ENCODE measurements around the gene TSEN15.
A peak's percentile ranks its signal among the peaks of the same experiment; 100 is the strongest.

The TSEN15 gene

DNA sequence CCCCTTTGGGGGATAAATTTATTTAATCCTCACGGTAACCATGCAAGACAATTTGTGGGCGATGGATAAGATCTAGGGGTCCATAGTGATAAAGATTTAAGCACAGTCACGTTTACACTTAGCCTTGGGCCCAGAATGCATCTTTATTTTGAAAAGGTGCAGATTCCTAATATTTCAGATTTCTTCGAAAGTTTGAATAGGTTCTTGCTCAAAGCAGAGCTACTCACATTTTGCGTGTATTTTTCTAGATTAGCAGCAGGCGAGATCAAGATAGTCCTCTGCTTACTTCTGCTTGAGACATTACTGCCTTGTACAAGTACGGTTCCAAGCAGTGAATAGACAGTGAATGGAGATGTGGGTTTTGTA is 647 bp downstream of the TSEN15 start:
- TF ChIP-seq, protein P1, sequence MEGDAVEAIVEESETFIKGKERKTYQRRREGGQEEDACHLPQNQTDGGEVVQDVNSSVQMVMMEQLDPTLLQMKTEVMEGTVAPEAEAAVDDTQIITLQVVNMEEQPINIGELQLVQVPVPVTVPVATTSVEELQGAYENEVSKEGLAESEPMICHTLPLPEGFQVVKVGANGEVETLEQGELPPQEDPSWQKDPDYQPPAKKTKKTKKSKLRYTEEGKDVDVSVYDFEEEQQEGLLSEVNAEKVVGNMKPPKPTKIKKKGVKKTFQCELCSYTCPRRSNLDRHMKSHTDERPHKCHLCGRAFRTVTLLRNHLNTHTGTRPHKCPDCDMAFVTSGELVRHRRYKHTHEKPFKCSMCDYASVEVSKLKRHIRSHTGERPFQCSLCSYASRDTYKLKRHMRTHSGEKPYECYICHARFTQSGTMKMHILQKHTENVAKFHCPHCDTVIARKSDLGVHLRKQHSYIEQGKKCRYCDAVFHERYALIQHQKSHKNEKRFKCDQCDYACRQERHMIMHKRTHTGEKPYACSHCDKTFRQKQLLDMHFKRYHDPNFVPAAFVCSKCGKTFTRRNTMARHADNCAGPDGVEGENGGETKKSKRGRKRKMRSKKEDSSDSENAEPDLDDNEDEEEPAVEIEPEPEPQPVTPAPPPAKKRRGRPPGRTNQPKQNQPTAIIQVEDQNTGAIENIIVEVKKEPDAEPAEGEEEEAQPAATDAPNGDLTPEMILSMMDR (IDR thresholded peaks at IDR 0.05; ENCODE audit: insufficient read depth, low read depth, low read length, missing control alignments) = no peak
- H3K4me3 ChIP-seq (ENCODE audit: low read length) = peak overlapping the region; percentile 64
- no peak for DNase-seq (ENCODE audit: low read depth)

DNA sequence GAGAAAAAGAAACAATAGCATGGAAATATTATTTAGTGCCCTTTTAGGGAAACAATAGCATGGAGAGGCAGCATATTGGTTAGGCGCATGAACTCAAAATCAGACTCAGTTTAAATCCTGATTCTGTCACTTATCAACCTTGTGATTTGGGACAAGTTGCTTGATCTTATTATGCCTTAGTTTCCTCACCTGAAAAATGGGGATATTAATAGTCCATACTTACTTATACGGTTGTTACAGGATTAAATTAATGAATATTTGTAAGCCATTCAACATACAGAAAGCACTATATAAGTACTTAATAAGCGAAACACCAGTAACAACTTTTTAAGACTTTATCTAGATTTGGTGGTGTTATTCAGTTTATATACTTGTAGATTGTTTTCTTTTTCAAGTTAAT is 1.2 kb downstream of the TSEN15 start:
- TF ChIP-seq, protein P1 (IDR thresholded peaks at IDR 0.05; ENCODE audit: insufficient read depth, low read depth, low read length, missing control alignments) = no peak

DNA sequence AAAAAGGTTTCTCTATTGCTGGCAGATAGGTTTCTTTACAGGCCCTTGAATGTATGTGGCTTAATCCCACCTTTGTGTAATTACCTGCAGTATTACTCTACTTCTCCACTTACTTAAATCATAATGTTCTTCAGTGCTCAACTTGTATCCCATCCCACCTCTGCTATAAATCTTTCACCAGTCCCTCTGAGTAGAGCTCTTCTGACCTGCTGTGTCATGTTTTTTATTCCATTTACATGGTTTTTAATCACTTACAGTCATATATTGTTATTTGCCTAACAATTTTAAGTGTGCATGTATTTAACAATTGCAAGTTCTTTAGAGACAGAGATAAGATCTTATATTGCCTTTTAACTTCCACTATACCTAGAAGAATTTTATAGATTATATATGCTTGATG is 2.4 kb downstream of the TSEN15 start:
- TF ChIP-seq, protein P1 (IDR thresholded peaks at IDR 0.05; ENCODE audit: insufficient read depth, low read depth, low read length, missing control alignments) = no peak
- DNase-seq (ENCODE audit: low read depth) = no peak
- H3K4me3 ChIP-seq (ENCODE audit: low read length) = no peak overlapping the region

More for the DNA sequence above, 1.2 kb downstream of the TSEN15 start:
- no peak for DNase-seq (ENCODE audit: low read depth)
- H3K4me3 ChIP-seq (ENCODE audit: low read length) = peak overlapping the region; percentile 64

DNA sequence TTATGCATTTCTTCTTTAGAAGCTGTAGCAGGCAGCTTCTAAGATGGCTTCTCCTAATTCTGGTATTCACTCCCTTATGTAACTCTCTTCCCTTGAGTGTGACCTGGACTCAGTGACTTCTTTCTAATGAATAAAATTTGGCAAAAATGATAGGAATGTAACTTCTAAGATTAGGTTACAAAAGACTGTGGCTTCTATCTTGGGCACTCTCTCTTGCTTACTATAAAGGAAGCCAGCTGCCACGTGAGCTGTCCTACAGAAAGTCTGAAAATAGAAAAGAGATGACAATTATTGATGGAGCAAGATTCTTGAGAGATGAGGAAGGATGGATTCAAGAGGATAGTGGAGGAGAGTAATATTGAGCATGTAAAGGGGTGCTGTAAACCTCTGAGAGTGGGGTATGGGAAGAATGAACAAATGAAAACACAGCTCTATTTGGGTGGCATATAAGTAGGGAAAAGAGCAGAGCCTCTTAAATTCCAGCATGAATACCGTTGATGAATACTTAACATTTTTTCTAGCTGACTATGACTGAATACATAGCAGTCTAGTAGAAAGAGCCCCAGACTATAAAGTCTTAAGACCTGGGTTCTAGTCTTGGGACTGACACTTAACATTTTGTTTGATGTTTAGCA is 5.5 kb downstream of the TSEN15 start:
- no peak overlapping the region for H3K4me3 ChIP-seq (ENCODE audit: low read length)
- TF ChIP-seq, protein P1 (IDR thresholded peaks at IDR 0.05; ENCODE audit: insufficient read depth, low read depth, low read length, missing control alignments) = no peak
- no peak for DNase-seq (ENCODE audit: low read depth)

DNA sequence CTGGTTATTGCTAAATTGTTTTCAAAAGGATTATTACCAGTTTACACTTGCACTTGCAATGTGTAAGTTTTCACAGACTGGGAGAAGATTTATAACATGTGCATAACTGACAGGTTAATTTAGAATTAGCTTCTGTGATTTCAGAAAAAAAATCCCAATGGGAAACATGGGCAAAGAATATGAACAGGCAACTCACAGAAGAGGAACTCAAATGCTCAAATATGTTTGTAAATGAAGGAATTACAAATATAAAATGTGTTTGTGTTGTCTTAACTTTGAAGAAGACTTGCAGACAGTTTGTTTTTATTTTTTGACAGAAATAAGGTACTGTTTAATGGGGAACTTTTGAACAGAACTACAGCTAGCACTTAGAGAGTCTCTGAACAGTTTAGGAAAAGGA is 8.4 kb downstream of the TSEN15 start:
- H3K4me3 ChIP-seq (ENCODE audit: low read length) = no peak overlapping the region
- no peak for DNase-seq (ENCODE audit: low read depth)
- TF ChIP-seq, protein P1 (IDR thresholded peaks at IDR 0.05; ENCODE audit: insufficient read depth, low read depth, low read length, missing control alignments) = no peak

DNA sequence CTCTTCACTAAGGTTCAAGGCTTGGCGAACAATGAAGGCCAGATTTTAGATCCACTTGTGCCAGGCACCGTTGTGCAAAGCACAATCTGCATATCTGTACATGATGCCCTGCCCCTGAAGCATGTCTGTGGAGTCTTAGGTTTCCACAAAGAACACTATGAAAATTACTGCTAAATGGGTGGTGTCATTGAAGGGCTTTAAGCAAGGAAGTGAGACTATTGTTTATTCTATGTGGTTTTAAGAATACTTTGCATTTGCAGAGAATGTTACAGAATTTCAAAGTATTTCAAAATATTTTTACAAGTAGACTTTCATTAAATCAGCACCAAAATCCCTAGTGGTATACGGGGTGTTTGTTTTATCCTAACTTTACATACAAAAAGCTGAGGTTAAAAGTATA is 8.8 kb downstream of the TSEN15 start:
- TF ChIP-seq, protein P1 (IDR thresholded peaks at IDR 0.05; ENCODE audit: insufficient read depth, low read depth, low read length, missing control alignments) = no peak
- H3K4me3 ChIP-seq (ENCODE audit: low read length) = no peak overlapping the region
- no peak for DNase-seq (ENCODE audit: low read depth)

DNA sequence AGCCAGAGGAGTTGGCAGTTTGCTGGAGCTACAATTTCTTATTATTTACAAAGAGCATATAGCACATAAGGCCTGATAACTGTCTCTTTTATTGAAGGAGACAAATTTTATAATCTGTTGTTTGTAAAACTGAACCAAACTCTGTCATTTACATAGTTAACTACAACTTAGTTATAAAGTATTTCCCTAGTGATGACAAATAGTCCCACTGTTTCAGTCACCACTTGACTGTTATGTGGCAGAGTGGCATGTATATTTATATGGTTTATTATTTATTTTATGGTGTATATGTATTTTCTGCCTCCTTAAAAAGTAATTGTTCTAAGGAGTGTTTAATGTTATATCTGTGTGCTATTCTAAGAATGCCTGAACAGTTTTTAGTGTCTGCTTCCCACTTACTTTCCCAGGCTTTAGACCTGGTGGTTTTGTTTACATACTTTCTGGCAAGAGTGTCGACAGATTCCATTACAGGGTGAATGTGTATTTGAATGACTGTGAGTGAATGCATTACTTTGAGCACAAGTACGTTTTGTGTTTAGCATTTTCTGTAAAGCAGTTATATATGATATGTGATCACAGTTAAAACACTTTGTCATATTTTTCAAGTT is 10.0 kb downstream of the TSEN15 start:
- TF ChIP-seq, protein P1 (IDR thresholded peaks at IDR 0.05; ENCODE audit: insufficient read depth, low read depth, low read length, missing control alignments) = no peak
- no peak for DNase-seq (ENCODE audit: low read depth)
- H3K4me3 ChIP-seq (ENCODE audit: low read length) = no peak overlapping the region
